HG02763 (cell line): ENCODE measurements around the gene SUPT4H1.
"Not testable (repeated sequence)": the region's sequence is repeated elsewhere in the genome, so short reads cannot be mapped to it uniquely, and the experiment has no call there.

Source experiments
- ATAC-seq: cut with Tn5 transposase; IDR thresholded peaks from one replicate; pipeline ENCODE4 v1.9.1; 2021; ENCODE audit warnings: mild to moderate bottlenecking, moderate library complexity; ENCODE audit not compliant: unreplicated experiment

The SUPT4H1 gene

DNA sequence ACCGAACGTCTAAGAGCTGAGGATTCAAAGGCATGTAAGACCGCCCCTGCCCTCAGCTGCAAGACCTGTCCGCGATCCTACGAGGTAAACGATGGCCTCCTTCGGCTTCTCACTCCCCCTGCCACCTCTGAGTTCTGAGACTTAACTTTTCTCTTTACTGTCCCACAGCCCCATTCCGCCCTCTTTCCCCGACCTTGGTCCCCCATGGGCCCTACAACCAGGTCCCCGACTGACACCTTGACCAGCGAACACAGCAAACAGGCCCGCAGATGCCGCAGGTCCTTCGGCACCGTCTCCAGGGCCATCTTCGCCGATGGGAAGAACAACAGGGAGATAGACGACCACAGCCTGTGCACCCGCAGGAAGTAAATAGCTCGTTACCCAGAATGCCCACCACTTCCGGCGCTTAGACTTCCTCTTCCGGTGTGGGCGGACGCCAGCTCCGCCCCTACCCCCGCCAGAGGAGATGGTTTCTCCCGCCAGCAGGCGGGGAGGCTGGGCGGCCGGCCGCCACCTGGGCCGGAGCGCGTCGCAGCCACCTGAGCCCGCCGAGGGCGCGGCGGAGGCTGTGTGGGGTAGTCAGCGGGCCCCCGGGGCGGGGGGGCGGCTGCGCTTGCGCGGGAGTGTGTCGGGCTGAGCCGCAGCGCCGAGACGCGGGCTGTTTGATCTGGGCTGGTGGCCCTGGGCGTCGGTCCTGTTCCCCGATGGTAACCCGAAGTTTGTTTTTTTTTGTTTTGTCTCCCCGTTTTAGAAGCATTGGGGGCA lies at the start of gene SUPT4H1:
SUPT4H1 (minus strand) TSS at position 371 of the 765 bp plus-strand sequence; CDS start at position 305, 66 bp downstream.
- peak; percentile 94 for ATAC-seq

DNA sequence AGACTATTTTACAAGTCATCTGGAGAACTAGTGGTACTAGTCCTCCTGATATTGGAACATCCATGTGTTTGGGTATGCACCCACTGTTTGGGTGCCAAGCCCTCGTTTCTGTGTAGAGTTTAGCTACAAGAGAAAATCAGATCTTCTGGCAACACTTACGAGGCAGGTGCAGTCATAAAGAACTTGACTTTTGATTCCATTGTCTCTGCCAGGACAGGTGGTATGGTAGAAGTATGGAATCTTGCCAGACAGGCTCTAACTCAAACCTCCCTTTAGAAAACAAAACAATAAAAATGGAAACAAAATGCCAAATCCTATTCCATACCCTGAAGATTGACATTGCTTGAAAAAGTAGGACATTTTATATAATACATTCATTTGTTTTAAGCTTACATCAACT lies 49.3 kb upstream of the SUPT4H1 start:
- ATAC-seq = no peak

DNA sequence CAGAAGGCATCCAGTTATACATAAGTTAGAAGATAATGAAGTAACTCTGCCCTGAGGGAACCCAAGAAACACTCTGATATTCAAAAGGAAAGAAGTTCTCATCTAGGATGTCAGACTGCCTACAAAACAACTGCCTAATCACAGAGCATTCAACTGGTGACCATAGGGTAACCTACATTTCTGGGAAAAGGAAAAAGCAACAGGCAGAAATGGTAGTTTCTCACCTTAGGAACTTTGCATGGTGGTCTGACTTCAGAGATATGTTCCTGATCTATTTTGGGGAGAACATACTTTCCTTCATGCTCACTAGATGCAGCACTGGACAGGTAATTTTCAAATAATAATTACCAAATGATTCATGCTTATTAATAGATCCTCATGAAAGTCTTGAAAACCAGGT lies 48.8 kb upstream of the SUPT4H1 start:
- no peak for ATAC-seq

DNA sequence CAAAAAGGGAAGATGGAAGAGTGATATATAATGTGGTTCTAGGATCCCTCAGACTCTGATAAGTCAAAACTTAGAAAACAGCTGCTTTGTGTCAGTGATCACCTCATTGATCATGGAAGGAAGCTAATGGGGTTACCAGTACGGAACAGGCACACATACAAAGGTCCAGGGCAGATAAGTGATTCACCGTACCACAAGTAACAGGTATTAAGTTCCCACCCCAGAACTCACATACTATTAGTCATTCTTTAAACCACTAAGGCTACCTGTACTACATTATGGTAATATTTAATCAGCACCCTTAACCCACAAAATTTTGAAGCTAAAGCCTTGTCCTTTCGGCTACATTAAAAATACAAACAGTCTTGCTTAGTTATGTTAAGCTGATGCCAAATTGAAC lies 48.0 kb upstream of the SUPT4H1 start:
- ATAC-seq = no peak

DNA sequence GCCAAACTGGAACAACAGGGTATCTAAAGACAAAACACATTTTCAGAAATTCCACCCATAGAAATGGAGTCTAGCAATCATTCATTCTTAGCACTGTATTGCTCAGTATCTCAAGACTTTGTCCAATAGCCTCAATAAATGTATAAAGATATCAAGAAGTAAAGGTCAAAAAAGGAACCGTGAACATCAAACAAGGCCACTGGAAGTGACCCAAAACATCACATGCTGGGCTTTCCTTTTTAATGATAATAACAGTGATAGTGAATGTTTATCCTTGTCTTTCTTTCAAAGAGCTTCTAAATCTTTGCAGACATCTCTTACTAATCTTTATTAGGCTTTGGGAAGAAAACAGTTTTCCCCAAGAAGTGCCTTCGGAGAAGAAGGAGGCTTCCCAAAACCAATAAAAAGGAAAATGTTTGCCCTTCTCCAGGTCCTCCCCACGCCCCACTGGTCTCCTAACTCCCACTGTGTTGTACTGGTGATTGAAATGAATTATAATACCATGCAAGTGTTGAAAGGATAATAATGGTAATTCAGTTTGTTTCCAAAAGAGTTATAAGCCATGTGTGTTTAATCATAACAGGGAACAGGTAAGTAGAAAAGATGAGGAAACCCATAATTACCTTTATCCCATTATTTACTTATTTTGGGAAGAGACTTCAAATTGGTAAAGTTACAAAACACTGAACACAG lies 46.7 kb upstream of the SUPT4H1 start:
- no peak for ATAC-seq

DNA sequence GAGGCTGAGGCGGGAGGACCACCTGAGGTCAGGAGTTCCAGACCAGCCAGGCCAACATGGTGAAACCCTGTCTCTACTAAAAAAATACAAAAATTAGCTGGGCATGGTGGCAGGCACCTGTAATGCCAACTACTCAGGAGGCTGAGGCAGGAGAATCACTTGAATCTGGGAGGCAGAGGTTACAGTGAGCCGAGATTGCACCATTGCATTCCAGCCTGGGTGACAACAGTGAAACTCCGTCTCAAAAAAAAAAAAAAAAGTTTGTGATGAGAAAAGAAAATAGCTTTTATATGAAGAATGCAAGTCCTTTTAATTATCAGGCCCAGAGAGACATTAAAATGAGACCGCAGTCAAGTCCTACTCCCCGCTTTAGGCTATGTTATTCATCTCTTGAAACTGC lies 45.4 kb upstream of the SUPT4H1 start:
- not testable (repeated sequence) for ATAC-seq

DNA sequence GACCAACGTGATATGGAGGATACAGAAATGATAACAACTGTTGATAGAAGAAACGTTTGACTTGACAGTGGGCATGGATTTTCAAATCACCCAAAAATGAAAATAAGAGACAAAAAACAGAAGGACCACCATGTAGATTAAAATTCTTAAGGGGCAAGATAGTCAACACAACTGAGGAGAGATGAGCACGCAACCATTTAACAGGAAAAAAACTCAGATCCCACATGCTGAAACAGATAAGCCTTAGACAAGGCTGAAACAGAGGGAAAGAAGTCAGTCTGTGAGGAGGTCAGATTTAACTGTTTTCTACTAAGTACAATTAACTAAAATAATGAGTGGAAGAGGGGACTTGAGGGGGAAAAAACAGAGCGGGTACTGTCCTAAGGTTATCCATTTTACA lies 44.2 kb upstream of the SUPT4H1 start:
- no peak for ATAC-seq

DNA sequence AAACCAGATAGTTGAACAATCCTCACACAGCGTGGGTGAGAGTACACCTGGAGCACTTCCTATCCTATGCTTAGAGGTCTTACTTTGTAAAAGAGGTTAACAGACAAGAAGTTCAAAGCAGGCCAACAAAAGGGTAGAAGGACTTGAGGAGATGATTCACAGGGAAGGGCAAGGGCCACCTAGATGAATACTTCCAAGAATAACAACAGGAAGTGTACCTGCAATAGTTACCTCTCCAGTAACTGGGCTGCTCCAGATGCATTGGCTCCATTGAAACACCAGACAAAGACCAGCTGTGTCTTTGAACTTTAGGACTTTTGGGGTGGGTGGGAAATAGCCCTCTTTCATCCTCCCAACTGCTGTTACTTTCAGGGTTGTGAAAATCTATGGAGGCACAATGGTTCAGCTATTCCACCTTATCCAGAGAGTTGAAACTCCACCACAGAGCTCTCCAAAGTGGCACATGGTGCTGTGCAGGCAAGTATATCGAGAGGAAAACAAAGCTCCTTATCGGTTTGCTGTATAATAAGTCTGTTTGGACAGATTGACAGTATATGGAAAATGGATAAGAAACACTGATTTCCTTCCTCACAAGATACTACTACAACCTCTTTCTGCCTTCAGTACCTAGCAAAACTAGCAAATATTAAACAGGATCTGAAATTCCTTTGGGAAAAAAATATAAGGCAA lies 42.7 kb upstream of the SUPT4H1 start:
- no peak for ATAC-seq

DNA sequence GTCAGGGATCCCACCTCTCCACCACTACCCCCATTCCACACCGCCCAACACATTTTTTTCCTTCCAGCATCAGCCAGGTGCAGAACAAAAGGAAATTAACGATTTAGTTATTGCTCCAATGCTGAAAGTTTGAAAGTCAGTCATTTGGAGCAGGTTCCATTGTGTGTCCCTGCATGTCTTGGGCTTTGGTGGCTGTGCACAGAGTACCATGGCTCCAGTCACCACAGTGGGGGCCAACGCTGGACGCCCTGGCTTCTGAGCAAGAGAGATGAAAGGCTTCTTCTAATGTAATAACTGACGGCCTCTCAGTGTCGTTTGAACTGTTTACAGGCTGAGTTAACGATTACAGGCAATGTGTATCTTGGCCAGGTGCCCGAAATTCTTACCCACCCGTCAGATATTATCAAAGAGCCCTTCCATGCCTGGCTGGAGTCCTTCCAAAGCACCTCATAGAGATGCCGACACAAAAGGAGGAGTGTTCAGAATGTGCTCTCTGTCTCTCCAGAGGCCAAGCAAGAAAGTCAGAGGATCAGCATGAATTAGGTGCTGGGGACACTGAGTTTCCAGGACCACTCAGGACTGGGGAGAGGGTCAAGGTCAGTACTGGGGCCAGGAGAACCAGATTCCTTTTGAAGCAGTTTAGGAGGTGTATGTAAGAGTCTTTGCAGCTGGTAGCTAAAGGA lies 39.4 kb upstream of the SUPT4H1 start:
- ATAC-seq = no peak

DNA sequence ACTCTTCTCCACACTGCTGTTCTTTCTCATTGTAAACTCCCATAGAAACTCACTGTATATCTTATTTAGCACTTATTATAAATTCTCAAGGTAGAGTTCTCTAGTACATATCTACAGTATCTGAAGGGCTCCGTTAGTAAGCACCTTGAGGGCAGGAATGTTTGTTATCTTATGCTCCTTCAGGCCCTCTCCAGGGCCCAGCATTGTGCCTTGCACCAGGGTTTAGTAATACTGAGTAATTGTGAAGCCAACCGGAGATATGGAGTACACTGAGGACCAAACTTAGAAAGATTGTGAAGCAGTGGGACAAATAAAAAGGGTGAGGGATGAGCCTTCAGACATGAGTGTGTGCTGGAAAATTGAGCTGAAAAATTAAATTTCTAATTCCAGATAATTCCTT lies 38.9 kb upstream of the SUPT4H1 start:
- no peak for ATAC-seq

DNA sequence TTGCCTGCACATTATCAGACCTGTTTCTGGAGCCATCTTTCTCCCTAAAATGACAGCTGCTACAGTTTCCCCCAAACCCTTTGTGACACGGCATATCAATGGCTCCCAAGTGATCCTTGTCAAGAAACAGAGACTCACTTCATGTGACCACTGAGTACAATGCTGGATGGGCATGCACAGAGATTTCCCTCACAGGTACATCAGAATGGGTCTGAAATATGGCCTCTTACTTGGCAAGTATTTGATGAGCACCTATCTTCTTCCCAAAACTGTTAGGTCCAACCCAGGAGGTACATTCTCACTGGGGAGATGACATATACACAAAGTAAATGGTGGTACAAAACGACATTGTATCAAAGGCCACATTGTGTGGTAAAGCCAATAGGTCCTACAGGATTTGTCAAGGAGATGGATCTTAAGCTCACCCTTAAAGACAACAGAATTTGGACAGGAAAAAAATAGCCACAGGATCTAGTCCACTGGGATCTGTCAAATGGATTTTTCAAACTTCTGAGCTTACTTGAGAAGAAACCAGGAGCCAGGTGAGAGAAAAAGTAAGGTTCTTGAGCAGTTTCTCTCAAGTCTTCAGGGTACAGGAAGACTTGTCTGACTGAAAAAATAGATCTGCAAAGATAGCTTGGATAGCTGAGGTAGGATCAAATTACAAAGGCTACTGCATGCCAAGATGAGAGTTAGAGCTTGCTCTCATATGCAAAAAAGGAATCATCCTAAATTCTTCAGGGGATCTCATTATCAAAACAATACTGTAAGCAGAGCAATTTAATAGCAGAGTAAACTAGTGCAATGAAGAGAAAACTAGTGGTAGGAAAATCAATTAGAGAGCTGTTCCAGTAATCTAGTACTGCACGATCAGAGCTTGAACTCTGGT lies 36.5 kb upstream of the SUPT4H1 start:
- no peak for ATAC-seq

DNA sequence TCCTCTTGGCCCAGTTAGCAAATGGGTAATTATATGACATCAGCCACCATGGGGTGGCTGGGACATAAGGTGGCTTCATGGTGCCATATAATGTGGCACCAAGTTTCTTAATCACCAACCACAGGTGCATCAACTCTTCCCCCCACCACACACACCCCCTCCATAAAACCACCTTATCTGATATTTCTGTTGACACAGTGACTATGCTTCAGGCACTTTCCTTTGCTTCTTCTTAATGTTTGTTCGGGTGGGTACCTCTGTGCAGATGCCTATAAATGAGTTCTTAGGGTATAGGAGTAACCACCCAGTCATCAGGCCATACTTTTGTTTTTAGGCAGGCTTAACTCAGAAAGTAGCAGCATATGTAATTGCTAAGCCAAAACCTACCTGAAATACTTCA lies 35.8 kb upstream of the SUPT4H1 start:
- no peak for ATAC-seq

DNA sequence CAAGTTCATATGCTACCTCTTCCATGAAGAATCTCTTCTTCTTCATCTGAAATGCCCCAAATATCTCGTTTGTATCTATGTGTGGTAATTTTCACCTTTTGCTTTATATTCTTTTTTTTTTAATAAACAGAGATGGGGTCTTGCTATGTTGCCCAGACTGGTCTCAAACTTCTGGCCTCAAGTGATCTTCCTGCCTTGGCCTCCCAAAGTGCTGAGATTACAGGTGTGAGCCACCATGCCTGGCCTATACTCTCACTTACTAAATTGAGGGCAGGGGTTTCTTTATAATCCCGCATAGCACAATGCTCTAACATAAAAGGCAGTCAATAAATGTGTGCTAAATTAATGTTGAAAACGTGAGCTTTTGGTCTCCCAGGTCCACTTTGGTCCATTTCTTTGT lies 34.7 kb upstream of the SUPT4H1 start:
- ATAC-seq = no peak

DNA sequence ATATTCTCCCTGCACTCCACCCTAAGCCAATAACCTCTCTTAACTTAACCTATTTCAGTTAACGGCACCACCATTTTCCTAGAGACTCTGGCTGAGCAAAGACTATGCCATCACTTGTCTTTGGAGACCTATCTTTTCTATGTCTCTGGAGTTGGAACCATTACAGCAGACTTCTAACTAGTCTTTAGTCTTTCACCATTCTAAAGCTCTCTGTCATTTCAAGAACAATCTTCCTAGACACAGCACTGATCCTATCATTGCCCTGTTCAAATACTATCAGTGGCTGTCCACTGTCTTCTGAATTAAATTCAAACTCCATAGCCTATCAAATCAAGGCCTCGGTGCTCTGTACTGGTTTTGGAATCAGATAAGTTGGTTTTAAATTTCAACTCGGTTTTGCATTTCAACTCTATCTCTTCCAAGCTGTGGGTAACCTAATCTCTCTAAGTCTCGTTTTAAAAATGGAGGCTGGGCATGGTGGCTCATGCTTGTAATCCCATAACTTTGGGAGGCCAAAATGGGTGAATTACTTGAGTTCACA lies 33.4 kb upstream of the SUPT4H1 start:
- ATAC-seq = no peak

DNA sequence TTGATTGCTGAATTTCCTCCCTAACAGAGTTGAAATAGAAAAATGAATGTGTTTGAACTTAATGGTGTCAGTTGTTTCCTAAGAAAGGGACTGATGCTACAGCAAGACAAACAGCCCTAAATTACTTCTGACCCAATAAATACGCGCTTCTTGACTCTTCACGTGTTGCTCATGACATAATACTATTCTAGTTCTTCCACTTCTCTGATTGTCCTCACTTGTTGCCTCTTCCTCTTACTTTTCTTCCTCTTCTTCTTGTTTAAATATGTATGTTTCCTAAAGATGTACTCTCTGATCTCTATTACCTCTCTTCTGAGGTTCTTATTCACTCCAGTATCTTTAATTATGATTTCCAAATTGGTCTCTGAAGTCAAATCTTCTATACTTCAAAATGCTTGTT lies 32.9 kb upstream of the SUPT4H1 start:
- no peak for ATAC-seq

DNA sequence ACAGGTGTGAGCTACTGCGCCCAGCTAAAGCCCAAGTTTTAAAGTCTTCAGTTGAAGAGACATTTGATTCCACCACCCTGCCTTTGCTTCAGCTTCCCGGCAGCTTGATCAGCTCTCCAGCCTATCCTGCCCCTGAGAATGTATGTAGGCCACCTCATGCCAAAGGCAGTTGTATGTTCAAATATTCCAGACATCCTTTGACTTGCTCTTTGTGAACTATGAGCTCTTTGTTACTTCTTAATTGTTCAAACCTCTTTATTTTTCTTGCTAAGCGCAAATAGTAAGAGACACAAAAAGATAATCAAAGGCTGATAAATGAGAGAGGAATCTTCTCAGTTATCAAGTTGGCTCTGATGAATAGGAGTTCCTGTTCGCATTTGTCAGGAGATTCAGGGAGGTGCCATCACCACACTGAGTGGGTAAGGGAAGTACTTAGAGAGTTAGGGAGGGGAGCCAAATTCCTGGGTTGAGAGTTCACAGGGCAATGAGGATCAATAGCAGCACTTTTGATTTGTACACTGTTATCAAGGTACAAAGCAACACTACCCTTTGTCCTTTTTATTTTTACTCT lies 32.0 kb upstream of the SUPT4H1 start:
- no peak for ATAC-seq

DNA sequence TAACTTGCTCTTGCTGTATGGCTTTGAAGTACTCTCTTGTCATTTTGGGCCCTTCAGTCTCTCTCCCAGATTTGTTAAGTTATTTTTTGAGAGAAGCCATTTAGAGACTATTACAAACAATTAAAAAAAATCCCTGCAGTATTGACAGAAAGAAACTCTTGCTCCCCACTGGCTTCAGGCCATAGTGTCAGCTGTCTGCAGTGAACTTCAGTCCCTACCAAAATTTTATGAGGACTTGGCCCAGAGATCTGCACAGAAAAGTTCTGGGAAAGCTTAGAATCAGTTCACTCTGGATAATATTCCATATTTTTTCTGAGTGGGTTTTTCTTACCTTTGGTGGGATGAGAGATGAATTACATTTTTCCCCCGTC lies 30.9 kb upstream of the SUPT4H1 start:
- no peak for ATAC-seq

DNA sequence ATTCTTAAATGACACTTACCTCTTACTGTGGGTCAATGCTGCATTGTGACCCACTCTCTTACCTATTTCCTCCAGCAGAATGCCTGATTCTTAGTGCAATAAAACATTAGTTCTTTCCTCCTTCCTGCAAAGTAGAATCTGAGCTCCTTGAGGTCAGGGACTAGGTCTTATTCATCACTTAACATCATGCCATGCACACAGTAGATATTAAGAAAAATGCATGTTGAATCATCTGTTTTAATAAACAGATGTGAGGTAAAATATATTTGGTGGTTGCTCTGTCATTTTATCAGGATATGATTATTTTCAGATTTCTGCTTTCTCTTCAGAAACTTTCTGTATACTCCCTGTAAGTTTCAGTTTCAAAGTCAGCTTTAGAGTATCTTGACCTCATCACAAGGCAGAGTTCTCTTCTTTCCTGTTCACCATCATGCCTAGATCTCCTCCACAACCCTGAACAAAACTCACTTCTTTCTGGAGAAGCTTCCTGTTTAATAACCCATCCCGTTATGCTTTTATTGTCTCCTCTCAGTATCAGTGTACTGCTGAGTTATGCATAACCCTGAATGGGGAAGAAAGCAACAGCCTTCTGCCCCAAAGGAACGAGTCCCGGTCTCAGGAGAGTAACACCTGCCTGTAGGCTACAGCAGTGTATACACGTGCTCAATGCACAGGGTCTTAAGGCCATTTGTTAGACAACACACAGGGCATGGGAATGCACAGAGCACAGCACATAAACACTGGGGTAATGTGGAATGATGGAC lies 30.3 kb upstream of the SUPT4H1 start:
- ATAC-seq = no peak
